ENCODE measurements around the gene FAM117A. TPM values are rescaled to one million over a fixed set of nuclear protein-coding genes. Genes with fewer than 3 reads are reported as not detected.

FAM117A gene
- total RNA-seq, result 10 to 100 TPM; 22.4 to 36.4 TPM

- Mint-ChIP-seq H3K9me3 (no peaks in the 10 kb centered on the region), H3K4me3 (peak within 1 kb of the TSS; percentile 92), H3K27me3 (no peaks in the 10 kb centered on the region), H3K36me3 (no peaks in the 10 kb centered on the region), H3K4me1 (ENCODE audit: low read depth in 2 of 2) (peaks cover 52 to 53% of the 10 kb centered on the region in 2 donors), H3K27ac (peak within 1 kb of the TSS; percentile 85 to 91)
- ATAC-seq (peak; percentile 96), DNase-seq (ENCODE audit: low spot score) (peak; percentile 96)
Observed at GRCh38 chr17:49763735-49764558, at the start of gene FAM117A. FAM117A (minus strand) TSS chr17:49764131; CDS start chr17:49764087, 44 bp downstream.

GRCh38 chr17:49809056-49809455 is 45.1 kb upstream of the FAM117A start:
- Mint-ChIP-seq H3K27me3 (no peaks in the 10 kb centered on the region), H3K4me3 (no peak overlapping the region)

GRCh38 chr17:49798738-49799137 is 34.8 kb upstream of the FAM117A start:
- peaks cover 24% of the 10 kb centered on the region for H3K36me3 Mint-ChIP-seq
- H3K9me3 Mint-ChIP-seq, result no peaks in the 10 kb centered on the region
- DNase-seq (ENCODE audit: low spot score) (no peak), ATAC-seq (no peak)
- no peaks in the 10 kb centered on the region for H3K27me3 Mint-ChIP-seq
- H3K4me3 Mint-ChIP-seq, result peak overlapping the region; percentile 8
- H3K4me1 Mint-ChIP-seq (ENCODE audit: low read depth in 2 of 2), result peaks cover 37 to 45% of the 10 kb centered on the region in 2 donors
- peak overlapping the region; percentile 49 to 72 for H3K27ac Mint-ChIP-seq

More at GRCh38 chr17:49809056-49809455, 45.1 kb upstream of the FAM117A start:
- H3K27ac Mint-ChIP-seq, result no peak overlapping the region
- H3K9me3 Mint-ChIP-seq, result no peaks in the 10 kb centered on the region
- peaks cover 13 to 19% of the 10 kb centered on the region in 2 donors for H3K4me1 Mint-ChIP-seq (ENCODE audit: low read depth in 2 of 2)
- no peak for DNase-seq (ENCODE audit: low spot score)
- H3K36me3 Mint-ChIP-seq, result peaks cover 45% of the 10 kb centered on the region
- no peak for ATAC-seq

- Mint-ChIP-seq H3K9me3 (no peaks in the 10 kb centered on the region), H3K36me3 (peaks cover 24% of the 10 kb centered on the region), H3K27me3 (no peaks in the 10 kb centered on the region), H3K4me1 (ENCODE audit: low read depth in 2 of 2) (peaks cover 38 to 47% of the 10 kb centered on the region in 2 donors), H3K27ac (peak overlapping the region; percentile 49 to 72), H3K4me3 (peak overlapping the region; percentile 8)
- DNase-seq (ENCODE audit: low spot score) (no peak), ATAC-seq (no peak)
Observed at GRCh38 chr17:49798182-49798581, 34.3 kb upstream of the FAM117A start.

GRCh38 chr17:49795372-49795771 is 31.4 kb upstream of the FAM117A start:
- Mint-ChIP-seq H3K27me3 (no peaks in the 10 kb centered on the region), H3K27ac (peak overlapping the region; percentile 75 to 82), H3K9me3 (no peaks in the 10 kb centered on the region), H3K4me3 (peak overlapping the region; percentile 65), H3K36me3 (peaks cover 29% of the 10 kb centered on the region), H3K4me1 (ENCODE audit: low read depth in 2 of 2) (peaks cover 41 to 66% of the 10 kb centered on the region in 2 donors)
- DNase-seq (ENCODE audit: low spot score) (no peak), ATAC-seq (peak in 1 of 2 donors; percentile 43)

- Mint-ChIP-seq H3K27ac (peak overlapping the region in 1 of 2 donors; percentile 43), H3K9me3 (no peaks in the 10 kb centered on the region), H3K27me3 (no peaks in the 10 kb centered on the region), H3K4me1 (ENCODE audit: low read depth in 2 of 2) (peaks cover 46 to 73% of the 10 kb centered on the region in 2 donors), H3K36me3 (peaks cover 31% of the 10 kb centered on the region), H3K4me3 (no peak overlapping the region)
- no peak for DNase-seq (ENCODE audit: low spot score)
- no peak for ATAC-seq
Observed at GRCh38 chr17:49793309-49793708, 29.4 kb upstream of the FAM117A start.

- ATAC-seq (no peak), DNase-seq (ENCODE audit: low spot score) (no peak)
- no peaks in the 10 kb centered on the region for H3K27me3 Mint-ChIP-seq
- no peaks in the 10 kb centered on the region for H3K9me3 Mint-ChIP-seq
- peak overlapping the region; percentile 91 for H3K4me3 Mint-ChIP-seq
- peak overlapping the region; percentile 92 to 95 for H3K27ac Mint-ChIP-seq
- peaks cover 20% of the 10 kb centered on the region for H3K36me3 Mint-ChIP-seq
- peaks cover 41 to 56% of the 10 kb centered on the region in 2 donors for H3K4me1 Mint-ChIP-seq (ENCODE audit: low read depth in 2 of 2)
Observed at GRCh38 chr17:49789243-49789578, 25.3 kb upstream of the FAM117A start.

GRCh38 chr17:49788478-49789242 is 24.7 kb upstream of the FAM117A start, which contains the start of gene KAT7:
KAT7 (plus strand) TSS chr17:49788681; CDS start chr17:49788835, 154 bp downstream.
- H3K27ac Mint-ChIP-seq, result peak within 1 kb of the TSS; percentile 92 to 95
- no peaks in the 10 kb centered on the region for H3K9me3 Mint-ChIP-seq
- H3K27me3 Mint-ChIP-seq, result no peaks in the 10 kb centered on the region
- ATAC-seq, result peak; percentile 97 to 98
- DNase-seq (ENCODE audit: low spot score), result peak; percentile 100
- H3K4me3 Mint-ChIP-seq, result peak within 1 kb of the TSS; percentile 91
- peaks cover 20% of the 10 kb centered on the region for H3K36me3 Mint-ChIP-seq
- peaks cover 38 to 55% of the 10 kb centered on the region in 2 donors for H3K4me1 Mint-ChIP-seq (ENCODE audit: low read depth in 2 of 2)

GRCh38 chr17:49787884-49788477 is 24.1 kb upstream of the FAM117A start:
- no peaks in the 10 kb centered on the region for H3K9me3 Mint-ChIP-seq
- peaks cover 35 to 51% of the 10 kb centered on the region in 2 donors for H3K4me1 Mint-ChIP-seq (ENCODE audit: low read depth in 2 of 2)
- H3K36me3 Mint-ChIP-seq, result peaks cover 20% of the 10 kb centered on the region
- H3K27ac Mint-ChIP-seq, result peak overlapping the region; percentile 92 to 95
- ATAC-seq (no peak), DNase-seq (ENCODE audit: low spot score) (no peak)
- H3K27me3 Mint-ChIP-seq, result no peaks in the 10 kb centered on the region
- H3K4me3 Mint-ChIP-seq, result peak overlapping the region; percentile 91

- Mint-ChIP-seq H3K4me1 (ENCODE audit: low read depth in 2 of 2) (peaks cover 24 to 30% of the 10 kb centered on the region in 2 donors), H3K27ac (no peak overlapping the region), H3K9me3 (no peaks in the 10 kb centered on the region), H3K27me3 (no peaks in the 10 kb centered on the region), H3K36me3 (peaks cover 3% of the 10 kb centered on the region), H3K4me3 (no peak overlapping the region)
- DNase-seq (ENCODE audit: low spot score), result no peak
- no peak for ATAC-seq
Observed at GRCh38 chr17:49784636-49785035, 20.7 kb upstream of the FAM117A start.

GRCh38 chr17:49783791-49784190 is 19.9 kb upstream of the FAM117A start:
- ATAC-seq (no peak), DNase-seq (ENCODE audit: low spot score) (no peak)
- Mint-ChIP-seq H3K9me3 (no peaks in the 10 kb centered on the region), H3K27me3 (no peaks in the 10 kb centered on the region), H3K36me3 (no peaks in the 10 kb centered on the region), H3K4me3 (no peak overlapping the region), H3K4me1 (ENCODE audit: low read depth in 2 of 2) (peaks cover 21 to 25% of the 10 kb centered on the region in 2 donors), H3K27ac (no peak overlapping the region)

- no peak for ATAC-seq
- H3K4me3 Mint-ChIP-seq, result no peak overlapping the region
- H3K27ac Mint-ChIP-seq, result no peak overlapping the region
- peaks cover 20 to 22% of the 10 kb centered on the region in 2 donors for H3K4me1 Mint-ChIP-seq (ENCODE audit: low read depth in 2 of 2)
- no peaks in the 10 kb centered on the region for H3K36me3 Mint-ChIP-seq
- no peaks in the 10 kb centered on the region for H3K27me3 Mint-ChIP-seq
- H3K9me3 Mint-ChIP-seq, result no peaks in the 10 kb centered on the region
- DNase-seq (ENCODE audit: low spot score), result no peak
Observed at GRCh38 chr17:49783071-49783715, 19.3 kb upstream of the FAM117A start.

- Mint-ChIP-seq H3K4me3 (no peak overlapping the region), H3K9me3 (no peaks in the 10 kb centered on the region), H3K4me1 (ENCODE audit: low read depth in 2 of 2) (peaks cover 13% of the 10 kb centered on the region in 2 donors), H3K27ac (peak overlapping the region in 1 of 2 donors; percentile 37), H3K36me3 (no peaks in the 10 kb centered on the region), H3K27me3 (no peaks in the 10 kb centered on the region)
- DNase-seq (ENCODE audit: low spot score) (no peak), ATAC-seq (peak; percentile 67 to 70)
Observed at GRCh38 chr17:49779739-49780231, 15.9 kb upstream of the FAM117A start.
